ENCODE results near the gene POLR3G. TPM values are rescaled to one million over a fixed set of nuclear protein-coding genes. Genes with fewer than 3 reads are reported as not detected.

The POLR3G gene
- total and polyA plus RNA-seq, 11 donors: 0.30 to 1.6 (median 0.62) TPM

DNA sequence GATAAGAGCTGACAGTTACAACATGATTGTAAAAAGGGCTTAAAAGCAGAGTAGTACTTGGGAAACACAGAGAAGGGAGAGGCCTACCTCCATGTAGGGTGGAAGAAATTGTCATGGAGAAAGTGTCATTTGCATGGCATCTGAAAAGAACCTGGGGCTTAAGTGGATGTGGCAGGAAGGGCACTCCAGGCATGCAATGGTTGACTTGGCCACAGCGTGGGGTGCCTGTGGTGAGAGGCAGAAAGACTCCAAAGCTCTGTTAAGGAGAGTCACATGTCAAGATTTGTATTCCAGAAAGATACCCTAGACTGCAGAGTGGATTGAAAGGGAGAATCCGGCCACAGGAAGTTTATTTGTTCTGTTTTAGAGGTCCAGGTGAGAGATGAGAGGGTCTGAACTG lies 2.4 kb downstream of the POLR3G start:
- peaks cover 0 to 21% (median 12%) of the 10 kb centered on the region in 12 donors for H3K4me1 ChIP-seq
- DNase-seq: no peak
- no peak for ATAC-seq
- intact Hi-C loops (cut with DNase I): loop anchor here in 4 of 10 donors (5.0 to 10.0 kb wide), 3 partner anchors 48 to 62 kb away; partner anchors contain the start of gene LYSMD3 (in 3 of the 4)
- H3K4me3 ChIP-seq: peak overlapping the region in 1 of 12 donors; percentile 14
- TF ChIP-seq, protein P1, sequence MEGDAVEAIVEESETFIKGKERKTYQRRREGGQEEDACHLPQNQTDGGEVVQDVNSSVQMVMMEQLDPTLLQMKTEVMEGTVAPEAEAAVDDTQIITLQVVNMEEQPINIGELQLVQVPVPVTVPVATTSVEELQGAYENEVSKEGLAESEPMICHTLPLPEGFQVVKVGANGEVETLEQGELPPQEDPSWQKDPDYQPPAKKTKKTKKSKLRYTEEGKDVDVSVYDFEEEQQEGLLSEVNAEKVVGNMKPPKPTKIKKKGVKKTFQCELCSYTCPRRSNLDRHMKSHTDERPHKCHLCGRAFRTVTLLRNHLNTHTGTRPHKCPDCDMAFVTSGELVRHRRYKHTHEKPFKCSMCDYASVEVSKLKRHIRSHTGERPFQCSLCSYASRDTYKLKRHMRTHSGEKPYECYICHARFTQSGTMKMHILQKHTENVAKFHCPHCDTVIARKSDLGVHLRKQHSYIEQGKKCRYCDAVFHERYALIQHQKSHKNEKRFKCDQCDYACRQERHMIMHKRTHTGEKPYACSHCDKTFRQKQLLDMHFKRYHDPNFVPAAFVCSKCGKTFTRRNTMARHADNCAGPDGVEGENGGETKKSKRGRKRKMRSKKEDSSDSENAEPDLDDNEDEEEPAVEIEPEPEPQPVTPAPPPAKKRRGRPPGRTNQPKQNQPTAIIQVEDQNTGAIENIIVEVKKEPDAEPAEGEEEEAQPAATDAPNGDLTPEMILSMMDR (IDR thresholded peaks at IDR 0.05): no peak
- no peak for TF ChIP-seq POLR2A (IDR thresholded peaks at IDR 0.05)
- H3K27me3 ChIP-seq: no peaks in the 10 kb centered on the region
- no peaks in the 10 kb centered on the region for H3K36me3 ChIP-seq
- no peaks in the 10 kb centered on the region for H3K9me3 ChIP-seq
- peak overlapping the region in 1 of 12 donors; percentile 30 for H3K27ac ChIP-seq
- 46 to 64% (median 55%) methylated on average over 2 of the region's 2 CpGs for WGBS, 4 donors

DNA sequence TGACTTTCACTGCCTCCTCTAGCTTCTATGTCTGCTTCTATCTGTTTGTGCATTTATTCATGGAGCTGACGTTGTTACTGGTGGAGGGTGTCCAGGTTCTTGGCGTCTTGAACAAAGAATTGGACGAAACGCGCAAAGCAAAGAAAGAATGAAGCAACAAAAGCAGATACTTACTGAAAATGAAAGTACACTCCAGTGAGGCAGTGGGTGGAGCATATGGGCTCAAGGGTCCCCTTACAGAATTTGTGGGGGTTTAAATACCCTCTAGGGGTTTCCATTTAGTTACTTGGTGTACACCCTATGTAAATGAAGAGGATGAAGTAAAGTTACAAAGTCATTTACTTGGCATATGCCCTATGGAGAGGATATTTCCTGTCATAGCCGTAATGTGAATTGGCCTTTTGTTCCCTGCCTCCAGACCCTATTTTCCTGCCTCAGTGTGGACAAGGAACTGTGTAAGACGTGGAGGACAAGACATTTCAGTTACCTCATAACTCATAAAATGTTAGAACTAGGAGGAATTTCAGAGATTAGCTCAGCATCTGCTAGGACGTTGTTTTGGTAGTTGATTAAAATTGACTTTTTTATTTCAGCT lies 3.1 kb downstream of the POLR3G start:
- no peak for DNase-seq
- Histone ChIP-seq H3K27me3 (no peaks in the 10 kb centered on the region), H3K36me3 (no peaks in the 10 kb centered on the region), H3K9me3 (no peaks in the 10 kb centered on the region), H3K4me3 (peak overlapping the region in 4 of 12 donors; percentile 14 to 20 (median 17)), H3K4me1 (peaks cover 0 to 19% (median 10%) of the 10 kb centered on the region in 12 donors), H3K27ac (peak overlapping the region in 1 of 12 donors; percentile 30)
- ATAC-seq: no peak
- intact Hi-C loops (cut with DNase I): loop anchor here in 4 of 10 donors (5.0 to 10.0 kb wide), 3 partner anchors 47 to 63 kb away; partner anchors contain the start of gene LYSMD3 (in 3 of the 4)
- TF ChIP-seq, protein P1 (IDR thresholded peaks at IDR 0.05): no peak
- 78 to 85% (median 83%) methylated on average over 8 of the region's 8 CpGs for WGBS, 4 donors

DNA sequence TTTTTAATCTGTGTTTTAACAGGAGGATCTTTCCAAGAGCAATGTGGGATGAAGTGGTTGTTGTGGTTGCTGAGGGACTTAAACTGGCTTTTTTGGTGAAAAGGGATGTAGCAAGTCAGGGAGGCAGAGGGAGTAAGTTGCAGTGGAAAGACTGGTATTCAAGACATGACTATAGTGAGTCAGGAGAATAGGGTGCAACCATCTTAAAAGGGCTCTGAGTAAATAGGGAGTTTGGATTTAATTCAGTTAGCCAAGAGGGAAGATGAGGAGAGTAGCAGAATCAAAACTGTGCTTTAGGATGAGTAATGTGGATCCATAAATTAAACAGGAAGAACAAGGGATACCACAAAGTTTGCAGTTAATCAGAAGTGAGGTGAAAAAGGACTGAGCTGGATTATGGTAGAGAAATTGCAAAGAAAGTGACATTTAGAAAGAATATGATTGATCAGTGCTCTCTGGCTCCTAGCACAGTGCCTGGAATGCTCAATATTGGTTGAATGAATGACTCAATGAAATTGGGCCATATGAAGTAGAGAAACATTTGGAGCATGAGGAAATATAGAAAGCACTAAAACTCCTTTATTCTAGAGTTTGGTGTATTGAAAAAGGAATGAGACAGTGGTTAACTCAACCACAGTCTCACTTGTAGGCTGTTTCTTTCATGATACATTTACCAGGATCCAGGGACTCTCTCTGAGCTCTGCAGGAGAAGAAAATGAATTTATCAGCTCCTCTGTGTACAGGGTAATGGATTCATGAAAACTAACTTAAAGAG lies 5.1 kb downstream of the POLR3G start:
- no peak for DNase-seq
- no peak overlapping the region for H3K27ac ChIP-seq
- no peaks in the 10 kb centered on the region for H3K27me3 ChIP-seq
- no peaks in the 10 kb centered on the region for H3K9me3 ChIP-seq
- intact Hi-C loops (cut with DNase I): loop anchor here in 4 of 10 donors (5.0 to 10.0 kb wide), 3 partner anchors 45 to 65 kb away; partner anchors contain the start of gene LYSMD3 (in 3 of the 4)
- no peaks in the 10 kb centered on the region for H3K36me3 ChIP-seq
- no peak for ATAC-seq
- TF ChIP-seq, protein P1 (IDR thresholded peaks at IDR 0.05): no peak
- no peak for TF ChIP-seq POLR2A (IDR thresholded peaks at IDR 0.05)
- peaks cover 0 to 8% (median 2%) of the 10 kb centered on the region in 12 donors for H3K4me1 ChIP-seq
- H3K4me3 ChIP-seq: no peak overlapping the region

DNA sequence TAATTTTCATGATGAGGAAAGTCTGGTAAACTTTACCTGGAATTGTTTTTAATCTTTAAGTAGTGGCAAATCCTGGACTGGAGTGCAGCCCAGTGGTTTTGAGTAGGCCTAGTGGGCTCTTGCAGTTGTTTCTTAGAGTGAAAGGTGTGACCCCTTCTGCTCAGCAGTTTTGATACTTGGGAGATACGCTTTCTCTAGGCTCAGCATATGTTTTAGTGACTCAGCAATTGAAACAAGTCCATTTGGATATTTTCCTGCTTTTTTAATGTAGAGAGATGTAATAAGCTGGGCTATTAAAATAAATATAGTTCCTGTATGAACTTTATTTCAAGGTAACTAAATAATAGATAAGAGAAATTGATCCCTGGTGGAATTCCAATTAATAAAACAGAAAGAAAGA lies 6.0 kb downstream of the POLR3G start:
- H3K4me1 ChIP-seq: no peaks in the 10 kb centered on the region
- H3K9me3 ChIP-seq: no peaks in the 10 kb centered on the region
- 90 to 96% (median 93%) methylated on average over 1 of the region's 1 CpG for WGBS, 4 donors
- H3K27me3 ChIP-seq: no peaks in the 10 kb centered on the region
- H3K36me3 ChIP-seq: no peaks in the 10 kb centered on the region
- TF ChIP-seq POLR2A (IDR thresholded peaks at IDR 0.05): no peak
- TF ChIP-seq, protein P1 (IDR thresholded peaks at IDR 0.05): no peak
- DNase-seq (no peak), ATAC-seq (no peak)
- no peak overlapping the region for H3K27ac ChIP-seq
- intact Hi-C loops (cut with DNase I): no loop called here
- no peak overlapping the region for H3K4me3 ChIP-seq

Data from heart left ventricle (tissue), 16 donors.